DOHH2 (cell line): ENCODE results near the gene NKD1.

ENCODE experiments used
- H3F3A ChIP-seq: fragments of 200-600 bp; sonication (generic), shearing (Covaris generic); 2 replicates; pipeline ENCODE4 v1.6.0; 2016; ENCODE audit warnings: antibody characterized with exemption, mild to moderate bottlenecking; ENCODE audit not compliant: control insufficient read depth, insufficient read depth
- H3K27ac ChIP-seq: fragments of 200-600 bp; sonication (generic); 2 replicates; pipeline ENCODE4 v1.5.1; 2014; ENCODE audit warnings: low read depth, mild to moderate bottlenecking, low read length, moderate library complexity
- H3K27me3 ChIP-seq: fragments of 200-600 bp; sonication (generic); 2 replicates; pipeline ENCODE4 v1.6.1; 2014; ENCODE audit warnings: mild to moderate bottlenecking, low read length, mixed read lengths; ENCODE audit not compliant: control insufficient read depth
- H3K36me3 ChIP-seq: fragments of 200-600 bp; sonication (generic); 2 replicates; pipeline ENCODE4 v1.6.1; 2014; ENCODE audit warnings: mild to moderate bottlenecking, low read length, moderate library complexity, mixed read lengths; ENCODE audit not compliant: control insufficient read depth
- H3K4me1 ChIP-seq: fragments of 200-600 bp; sonication (generic); 2 replicates; pipeline ENCODE4 v1.6.1; 2014; ENCODE audit warnings: mild to moderate bottlenecking, low read length, mixed read lengths; ENCODE audit not compliant: control insufficient read depth
- H3K4me2 ChIP-seq: fragments of 200-600 bp; sonication (generic); 2 replicates; pipeline ENCODE4 v1.6.0; 2014; ENCODE audit warnings: mild to moderate bottlenecking, low read length, moderate library complexity
- H3K4me3 ChIP-seq: fragments of 200-600 bp; sonication (generic); 2 replicates; pipeline ENCODE4 v1.5.1; 2014; ENCODE audit warnings: mild to moderate bottlenecking, low read length, mixed read lengths
- H3K79me2 ChIP-seq: fragments of 200-600 bp; sonication (generic); 2 replicates; pipeline ENCODE4 v1.6.1; 2014; ENCODE audit warnings: mild to moderate bottlenecking, low read length, mixed read lengths; ENCODE audit not compliant: control insufficient read depth
- H3K9me2 ChIP-seq: fragments of 200-600 bp; sonication (generic); replicated peaks from 2 replicates; pipeline ENCODE4 v1.6.1; 2014; ENCODE audit warnings: mild to moderate bottlenecking, low read length, mixed read lengths; ENCODE audit not compliant: control insufficient read depth
- H3K9me3 ChIP-seq: fragments of 200-600 bp; sonication (generic); 2 replicates; pipeline ENCODE4 v1.6.1; 2014; ENCODE audit warnings: antibody characterized with exemption, low read length, mixed read lengths; ENCODE audit not compliant: control insufficient read depth, insufficient read depth
- H4K20me1 ChIP-seq: fragments of 200-600 bp; sonication (generic); 2 replicates; pipeline ENCODE4 v1.6.0; 2014; ENCODE audit warnings: low read depth, mild to moderate bottlenecking, antibody characterized with exemption, low read length, moderate library complexity; ENCODE audit not compliant: control insufficient read depth, insufficient read depth
- CTCF ChIP-seq: fragments of 200-600 bp; sonication (generic); IDR thresholded peaks from one replicate; pipeline ENCODE4 v1.5.1; 2014; ENCODE audit warnings: antibody characterized with exemption, mild to moderate bottlenecking, low read depth, low read length; ENCODE audit not compliant: poor library complexity, severe bottlenecking
- EZH2phosphoT487 ChIP-seq: fragments of 200-600 bp; sonication (generic); IDR thresholded peaks from 2 replicates; pipeline ENCODE4 v1.6.1; 2017; ENCODE audit warnings: borderline replicate concordance, mild to moderate bottlenecking, antibody characterized with exemption, low read length, moderate library complexity, mixed read lengths

Gene NKD1

GRCh38 chr16:50598936-50599361 is 50.8 kb downstream of the NKD1 start:
- H4K20me1 ChIP-seq: no peaks in the 10 kb centered on the region
- no peaks in the 10 kb centered on the region for H3K79me2 ChIP-seq
- no peaks in the 10 kb centered on the region for H3K4me1 ChIP-seq
- TF ChIP-seq CTCF (no peak), EZH2phosphoT487 (no peak)
- no peaks in the 10 kb centered on the region for H3K9me3 ChIP-seq
- no peaks in the 10 kb centered on the region for H3K36me3 ChIP-seq
- H3K4me3 ChIP-seq: no peak overlapping the region
- H3K27me3 ChIP-seq: no peaks in the 10 kb centered on the region
- no peak overlapping the region for H3K27ac ChIP-seq
- H3K9me2 ChIP-seq: no peaks in the 10 kb centered on the region
- H3K4me2 ChIP-seq: no peak overlapping the region
- no peaks in the 10 kb centered on the region for H3F3A ChIP-seq

GRCh38 chr16:50599494-50599893 is 51.3 kb downstream of the NKD1 start:
- Histone ChIP-seq H3K9me2 (no peaks in the 10 kb centered on the region), H4K20me1 (no peaks in the 10 kb centered on the region), H3K4me1 (no peaks in the 10 kb centered on the region), H3K27ac (no peak overlapping the region), H3K36me3 (no peaks in the 10 kb centered on the region), H3K4me3 (no peak overlapping the region), H3F3A (no peaks in the 10 kb centered on the region), H3K9me3 (no peaks in the 10 kb centered on the region), H3K4me2 (no peak overlapping the region), H3K79me2 (no peaks in the 10 kb centered on the region), H3K27me3 (no peaks in the 10 kb centered on the region)
- TF ChIP-seq CTCF (no peak), EZH2phosphoT487 (no peak)

- no peaks in the 10 kb centered on the region for H3K36me3 ChIP-seq
- no peaks in the 10 kb centered on the region for H4K20me1 ChIP-seq
- no peaks in the 10 kb centered on the region for H3F3A ChIP-seq
- H3K4me3 ChIP-seq: no peak overlapping the region
- no peaks in the 10 kb centered on the region for H3K4me1 ChIP-seq
- H3K9me2 ChIP-seq: no peaks in the 10 kb centered on the region
- H3K9me3 ChIP-seq: no peaks in the 10 kb centered on the region
- no peak overlapping the region for H3K4me2 ChIP-seq
- no peaks in the 10 kb centered on the region for H3K79me2 ChIP-seq
- no peaks in the 10 kb centered on the region for H3K27me3 ChIP-seq
- no peak for TF ChIP-seq CTCF
- no peak for TF ChIP-seq EZH2phosphoT487
- H3K27ac ChIP-seq: no peak overlapping the region
These were observed 52.5 kb downstream of the NKD1 start for GRCh38 chr16:50600582-50601283.
